Endothelial cell of umbilical vein (primary cell): Measurements from ENCODE around the gene LAMB1.

Experiments used
- MYC ChIP-seq: IDR thresholded peaks from one replicate; pipeline ENCODE4 v1.6.1; 2011; ENCODE audit warnings: mild to moderate bottlenecking, low read depth, low read length
- TF ChIP-seq, protein P1 (sequence below), 2 donors: IDR thresholded peaks; 1 replicate in 1 of 2; 2 replicates in 1 of 2; pipeline ENCODE4 v1.5.1; 2011; ENCODE audit warnings: low read length in 2 of 2, mild to moderate bottlenecking in 2 of 2, moderate library complexity in 2 of 2, control low read depth in 1 of 2, inconsistent platforms in 1 of 2, low read depth in 1 of 2; ENCODE audit not compliant: insufficient read depth in 1 of 2; ENCODE audit errors: extremely low read depth in 1 of 2

DNA sequence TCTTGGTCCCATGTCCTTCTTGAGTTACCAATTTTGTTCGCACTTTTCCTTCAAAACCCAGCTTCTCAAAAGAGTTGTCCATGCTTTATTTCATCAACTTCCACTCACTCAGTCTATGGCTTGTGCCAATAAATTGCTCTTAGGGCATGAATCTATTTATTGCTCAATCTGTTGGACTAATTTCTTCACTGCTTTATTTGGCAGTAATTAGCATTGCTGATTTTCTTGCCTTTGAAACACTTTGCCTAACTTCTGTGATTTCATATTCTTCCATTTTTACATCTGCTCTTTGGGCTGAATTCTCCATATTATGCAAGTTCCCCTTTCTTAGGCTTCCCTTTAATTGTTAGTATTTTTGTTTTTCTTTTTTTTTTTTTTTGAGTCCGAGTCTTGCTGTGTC lies 95.2 kb downstream of the LAMB1 start:
- TF ChIP-seq MYC: no peak
- TF ChIP-seq, protein P1, sequence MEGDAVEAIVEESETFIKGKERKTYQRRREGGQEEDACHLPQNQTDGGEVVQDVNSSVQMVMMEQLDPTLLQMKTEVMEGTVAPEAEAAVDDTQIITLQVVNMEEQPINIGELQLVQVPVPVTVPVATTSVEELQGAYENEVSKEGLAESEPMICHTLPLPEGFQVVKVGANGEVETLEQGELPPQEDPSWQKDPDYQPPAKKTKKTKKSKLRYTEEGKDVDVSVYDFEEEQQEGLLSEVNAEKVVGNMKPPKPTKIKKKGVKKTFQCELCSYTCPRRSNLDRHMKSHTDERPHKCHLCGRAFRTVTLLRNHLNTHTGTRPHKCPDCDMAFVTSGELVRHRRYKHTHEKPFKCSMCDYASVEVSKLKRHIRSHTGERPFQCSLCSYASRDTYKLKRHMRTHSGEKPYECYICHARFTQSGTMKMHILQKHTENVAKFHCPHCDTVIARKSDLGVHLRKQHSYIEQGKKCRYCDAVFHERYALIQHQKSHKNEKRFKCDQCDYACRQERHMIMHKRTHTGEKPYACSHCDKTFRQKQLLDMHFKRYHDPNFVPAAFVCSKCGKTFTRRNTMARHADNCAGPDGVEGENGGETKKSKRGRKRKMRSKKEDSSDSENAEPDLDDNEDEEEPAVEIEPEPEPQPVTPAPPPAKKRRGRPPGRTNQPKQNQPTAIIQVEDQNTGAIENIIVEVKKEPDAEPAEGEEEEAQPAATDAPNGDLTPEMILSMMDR (IDR thresholded peaks at IDR 0.05; ENCODE audit: extremely low read depth in 1 of 2, insufficient read depth in 1 of 2, low read depth in 1 of 2, low read length in 2 of 2): no peak
